HG02678 (cell line): ENCODE measurements around the gene KRT28.
"Not testable (repeated sequence)": the region's sequence is repeated elsewhere in the genome, so short reads cannot be mapped to it uniquely, and the experiment has no call there.

Experiments used
- ATAC-seq: cut with Tn5 transposase; IDR thresholded peaks from one replicate; pipeline ENCODE4 v1.9.1; 2021; ENCODE audit warnings: mild to moderate bottlenecking, moderate library complexity; ENCODE audit not compliant: unreplicated experiment

KRT28 gene

GRCh38 chr17:40779181-40779909 is 20.4 kb downstream of the KRT28 start:
- no peak for ATAC-seq

GRCh38 chr17:40778461-40778860 is 21.3 kb downstream of the KRT28 start:
- ATAC-seq = no peak

DNA sequence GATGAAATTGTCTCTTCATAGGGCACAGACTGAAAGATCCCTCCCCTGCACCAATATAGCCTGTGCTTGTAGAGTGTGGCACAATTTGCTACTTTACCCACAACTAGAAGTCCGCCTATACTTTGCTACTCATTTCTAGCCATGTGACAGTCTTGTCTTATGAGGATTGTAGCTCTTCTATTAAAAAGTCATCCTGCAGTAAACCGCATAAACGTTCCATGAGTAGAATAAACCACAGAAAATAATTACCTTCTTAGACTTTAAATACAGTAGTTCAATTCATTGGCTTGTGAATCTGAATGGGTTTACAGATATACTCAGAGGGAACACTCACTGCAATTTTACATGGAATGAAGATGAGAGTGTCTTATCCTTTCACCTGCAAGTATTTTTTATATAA is 21.8 kb downstream of the KRT28 start:
- ATAC-seq = no peak

DNA sequence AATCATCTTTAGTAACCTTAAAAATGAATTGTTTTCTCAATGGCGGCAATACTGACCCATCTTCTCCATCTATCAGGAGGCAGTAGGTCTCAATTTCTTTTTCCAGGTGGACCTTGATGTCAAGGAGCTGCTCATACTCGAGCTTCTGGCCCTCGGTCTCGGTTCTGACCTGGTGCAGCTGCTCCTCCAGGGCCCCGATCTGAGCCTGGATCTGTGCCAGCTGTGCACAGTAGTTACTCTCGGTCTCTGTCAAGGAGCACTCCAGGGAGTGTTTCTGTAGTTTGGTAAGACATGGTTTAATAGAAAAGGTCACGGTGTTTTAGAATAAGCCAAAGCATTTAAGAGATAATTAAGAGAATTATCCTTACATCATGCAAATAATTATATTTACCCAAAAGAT is 22.3 kb downstream of the KRT28 start:
- no peak for ATAC-seq

GRCh38 chr17:40775945-40776344 is 23.8 kb downstream of the KRT28 start:
- ATAC-seq = no peak

DNA sequence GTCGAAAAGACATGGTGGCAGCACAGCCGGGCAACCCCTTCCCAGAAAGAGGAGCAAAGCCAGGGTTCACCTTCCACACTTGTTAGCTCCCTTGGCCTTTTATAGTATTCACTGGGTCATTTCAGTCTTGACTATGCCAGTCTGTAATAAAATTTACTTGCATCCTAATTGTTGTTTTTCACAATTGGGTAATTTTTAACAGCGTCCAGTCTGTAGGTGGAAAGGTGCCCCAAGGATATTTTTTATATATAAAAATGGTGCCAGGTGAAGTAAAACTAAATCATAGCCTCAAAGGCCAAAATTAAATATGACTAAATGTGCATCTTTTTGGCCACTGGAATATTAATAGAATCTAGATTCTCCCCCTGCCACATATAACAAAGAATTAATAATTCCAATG is 27.7 kb downstream of the KRT28 start, which contains the start of gene KRT26:
TSS of gene KRT26 (minus strand) at position 101 of the 400 bp plus-strand sequence. CDS start at position 13, 88 bp downstream.
- ATAC-seq = no peak

DNA sequence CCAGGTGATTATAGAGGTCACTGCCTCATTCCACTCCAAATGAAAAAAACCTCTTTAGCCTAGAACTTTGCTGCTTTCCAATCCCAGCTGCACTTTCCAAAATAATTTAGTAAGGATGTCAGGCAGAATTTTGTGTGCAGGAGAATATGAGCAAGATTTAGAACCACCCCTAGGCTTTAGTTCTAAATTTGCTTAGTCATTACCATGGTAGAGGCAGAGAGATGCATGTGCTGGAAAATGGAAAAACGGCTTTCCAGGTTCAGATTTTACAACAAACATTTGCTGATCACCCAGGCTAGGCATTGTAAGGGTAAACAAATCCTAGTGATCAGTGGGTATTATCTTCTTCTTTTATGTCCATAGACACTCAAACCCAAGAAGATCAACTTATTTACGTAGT is 34.1 kb downstream of the KRT28 start:
- ATAC-seq = no peak

- ATAC-seq = no peak
These were observed 36.0 kb downstream of the KRT28 start for GRCh38 chr17:40763752-40764151.

- no peak for ATAC-seq
These were observed 39.4 kb downstream of the KRT28 start for GRCh38 chr17:40760105-40761016.

GRCh38 chr17:40755231-40755630 is 44.5 kb downstream of the KRT28 start, which contains the start of gene KRT25:
Gene KRT25 (minus strand): TSS chr17:40755331. CDS start chr17:40755271, 60 bp downstream.
- ATAC-seq = no peak

DNA sequence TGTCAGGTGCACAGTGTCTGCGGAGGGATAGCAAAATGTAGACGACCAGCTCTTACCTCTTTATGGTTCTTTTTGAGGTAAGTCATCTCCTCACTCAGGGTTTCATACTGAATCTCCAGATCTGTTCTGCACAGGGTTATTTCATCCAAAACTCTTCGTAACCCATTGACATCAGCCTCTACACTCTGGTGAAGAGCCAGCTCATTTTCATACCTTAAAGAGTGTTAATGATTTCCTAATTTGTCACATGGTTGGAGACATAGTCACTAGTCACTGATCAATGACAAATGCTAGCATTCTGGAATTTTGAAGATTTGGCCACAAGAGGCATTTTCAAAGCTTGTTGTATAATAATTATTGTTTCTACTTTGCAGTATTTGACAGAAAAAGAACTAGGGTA is 46.0 kb downstream of the KRT28 start:
- ATAC-seq = no peak

DNA sequence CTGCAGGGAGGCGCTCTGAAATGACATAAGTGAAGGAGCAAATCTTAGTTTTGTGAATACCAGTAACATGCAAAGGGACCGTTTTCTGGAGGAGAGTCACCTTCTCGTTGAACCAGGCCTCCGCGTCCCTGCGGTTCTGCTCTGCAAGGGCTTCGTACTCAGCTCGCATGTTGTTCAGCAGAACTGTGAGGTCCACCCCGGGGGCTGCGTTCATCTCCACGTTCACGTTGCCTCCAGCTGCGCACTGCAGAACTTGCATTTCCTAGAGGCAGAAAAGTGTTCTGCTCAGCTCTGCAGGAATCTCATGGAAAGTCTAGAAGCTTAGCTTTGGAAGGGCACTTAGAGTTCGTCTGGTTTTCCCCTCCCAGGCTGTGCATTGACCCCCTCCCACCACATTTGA is 48.7 kb downstream of the KRT28 start:
- ATAC-seq = no peak

DNA sequence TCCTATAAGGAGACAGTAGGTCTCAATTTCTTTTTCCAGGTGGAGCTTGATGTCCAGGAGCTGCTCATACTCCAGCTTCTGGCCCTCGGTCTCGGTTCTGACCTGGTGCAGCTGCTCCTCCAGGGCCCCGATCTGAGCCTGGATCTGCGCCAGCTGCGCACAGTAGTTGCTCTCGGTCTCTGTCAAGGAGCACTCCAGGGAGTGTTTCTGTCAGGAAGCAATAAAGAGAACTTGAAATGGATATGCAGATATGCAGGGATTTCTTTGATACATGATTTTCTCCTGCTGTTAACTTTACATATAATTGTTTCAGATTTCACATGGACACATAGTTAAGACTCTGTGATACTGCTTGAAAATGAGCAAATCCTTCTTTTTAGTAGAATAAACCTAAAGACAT is 49.4 kb downstream of the KRT28 start:
- ATAC-seq = no peak

DNA sequence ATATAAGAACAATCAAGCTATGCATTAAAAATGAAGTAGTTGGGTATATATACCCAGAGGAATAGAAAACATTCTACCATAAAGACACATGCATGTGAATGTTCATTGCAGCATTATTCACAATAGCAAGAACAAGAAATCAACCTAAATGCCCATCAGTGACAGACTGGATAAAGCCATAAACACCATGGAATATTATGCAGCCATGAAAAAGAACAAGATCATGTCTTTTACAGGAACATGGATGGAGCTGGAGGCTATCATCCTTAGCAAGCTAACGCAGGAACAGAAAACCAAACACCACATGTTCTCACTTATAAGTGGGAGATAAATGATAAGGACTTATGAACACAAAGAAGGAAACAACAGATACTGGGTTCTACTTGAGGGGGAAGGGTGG is 51.1 kb downstream of the KRT28 start:
- not testable (repeated sequence) for ATAC-seq
